GM12878 (cell line): ENCODE data around the gene CD2BP2. TPM values are rescaled to one million over a fixed set of nuclear protein-coding genes. Genes with fewer than 3 reads are reported as not detected.

Experiments
- ATF2 ChIP-seq: IDR thresholded peaks from 2 replicates; pipeline ENCODE4 v1.6.1; 2012; ENCODE audit warnings: low read length, inconsistent platforms
- ATF7 ChIP-seq: fragments of 450-650 bp; IDR thresholded peaks from 2 replicates; pipeline ENCODE4 v1.6.1; 2016; ENCODE audit warnings: low read depth, mild to moderate bottlenecking
- BCL11A ChIP-seq: IDR thresholded peaks from 2 replicates; pipeline ENCODE4 v1.6.1; 2011; ENCODE audit warnings: low read depth, low read length
- BHLHE40 ChIP-seq, 2 experiments: fragments of 450-650 bp in 1 of 2; IDR thresholded peaks; 2 replicates each; pipeline ENCODE4 v1.6.1; 2011 to 2017; ENCODE audit warnings: low read depth in 2 of 2, borderline replicate concordance in 1 of 2, improper control_type of control experiment in 1 of 2, low read length in 1 of 2, mild to moderate bottlenecking in 1 of 2
- BRCA1 ChIP-seq: IDR thresholded peaks from 2 replicates; pipeline ENCODE4 v1.6.1; 2011; ENCODE audit warnings: low read depth, low read length, improper control_type of control experiment
- CEBPB ChIP-seq, 2 experiments: fragments of 150-350 bp in 1 of 2; IDR thresholded peaks; 2 replicates each; pipeline ENCODE4 v1.6.1; 2012 to 2014; ENCODE audit warnings: low read depth in 2 of 2, low read length in 2 of 2, borderline replicate concordance in 1 of 2, inconsistent platforms in 1 of 2
- CREM ChIP-seq: IDR thresholded peaks from 2 replicates; pipeline ENCODE4 v1.6.1; 2014; ENCODE audit warnings: antibody characterized with exemption, low read depth
- EZH2 ChIP-seq: IDR thresholded peaks from 2 replicates; pipeline ENCODE4 v1.6.1; 2012; ENCODE audit warnings: low read depth, mild to moderate bottlenecking, control low read depth, inconsistent platforms, low read length, borderline replicate concordance; ENCODE audit not compliant: control insufficient read depth
- JUND ChIP-seq: IDR thresholded peaks from 2 replicates; pipeline ENCODE4 v1.6.1; 2012; ENCODE audit warnings: low read depth, mild to moderate bottlenecking, low read length, improper control_type of control experiment, moderate library complexity
- MTA3 ChIP-seq: IDR thresholded peaks from 2 replicates; pipeline ENCODE4 v1.6.1; 2012; ENCODE audit warnings: low read length, inconsistent platforms, borderline replicate concordance
- NR2C1 ChIP-seq: fragments of 450-650 bp; IDR thresholded peaks from 2 replicates; pipeline ENCODE4 v1.6.1; 2017; ENCODE audit warnings: antibody characterized with exemption, mild to moderate bottlenecking, moderate library complexity
- NR2C2 ChIP-seq: IDR thresholded peaks from 2 replicates; pipeline ENCODE4 v1.6.1; 2011; ENCODE audit warnings: borderline replicate concordance, low read depth; ENCODE audit not compliant: control insufficient read depth, insufficient read length
- POLR2A ChIP-seq: IDR thresholded peaks from 2 replicates; pipeline ENCODE4 v1.6.1; 2011; ENCODE audit warnings: low read depth, mild to moderate bottlenecking, low read length
- POLR2AphosphoS2 ChIP-seq: IDR thresholded peaks from 2 replicates; pipeline ENCODE4 v1.6.1; 2011; ENCODE audit warnings: low read depth, mild to moderate bottlenecking, low read length, improper control_type of control experiment, moderate library complexity
- RB1 ChIP-seq: fragments of 450-650 bp; formaldehyde crosslinking; IDR thresholded peaks from 2 replicates; pipeline ENCODE4 v1.6.1; 2017; ENCODE audit warnings: mild to moderate bottlenecking, borderline replicate concordance
- SMC3 ChIP-seq: IDR thresholded peaks from 2 replicates; pipeline ENCODE4 v1.6.1; 2011; ENCODE audit warnings: low read length, improper control_type of control experiment, borderline replicate concordance
- STAT3 ChIP-seq: IDR thresholded peaks from 2 replicates; pipeline ENCODE4 v1.6.1; 2011; ENCODE audit warnings: low read depth, low read length, improper control_type of control experiment
- SUPT20H ChIP-seq: IDR thresholded peaks from 2 replicates; pipeline ENCODE4 v1.6.1; 2011; ENCODE audit warnings: low read depth, mild to moderate bottlenecking, low read length, moderate library complexity, borderline replicate concordance; ENCODE audit not compliant: control insufficient read depth
- WRNIP1 ChIP-seq: IDR thresholded peaks from 2 replicates; pipeline ENCODE4 v1.6.1; 2011; ENCODE audit warnings: low read depth, low read length, improper control_type of control experiment, borderline replicate concordance
- YBX1 ChIP-seq: fragments of 450-650 bp; IDR thresholded peaks from 2 replicates; pipeline ENCODE4 v1.6.1; 2016; ENCODE audit warnings: antibody characterized with exemption
- ZBED1 ChIP-seq: IDR thresholded peaks from 2 replicates; pipeline ENCODE4 v1.6.1; 2016; ENCODE audit warnings: borderline replicate concordance
- ZNF592 ChIP-seq: fragments of 450-650 bp; IDR thresholded peaks from 2 replicates; pipeline ENCODE4 v1.6.1; 2017; ENCODE audit warnings: mild to moderate bottlenecking, moderate library complexity
- ZSCAN29 ChIP-seq: fragments of 450-650 bp; IDR thresholded peaks from 2 replicates; pipeline ENCODE4 v1.6.1; 2017; ENCODE audit warnings: mild to moderate bottlenecking, moderate library complexity
- polyA plus RNA-seq, 11 experiments: library from polyadenylated mRNA; depleted of rRNA in 4 of 11; unstranded in 6 of 11; stranded (reverse) in 5 of 11; fragments of >200 nt; fragmentation: Nextera tagmentation in 4 of 11; fragmentation: Illumina TruSeq in 1 of 11; extraction: Ambion mirVana in 4 of 11; extraction: Trizol in 1 of 11; gene quantifications; 1 replicate in 1 of 11; 2 replicates in 10 of 11; pipeline versions ENCODE4 v1.2.1 to v1.2.3, GENCODE V29; 2011 to 2016; ENCODE audit warnings: inconsistent platforms in 2 of 11, missing spikeins in 2 of 11, low read depth in 1 of 11
- total RNA-seq, 4 experiments: library from RNA; depleted of rRNA in 3 of 4; stranded (reverse); fragments of >200 nt in 3 of 4; fragmentation: Illumina TruSeq in 1 of 4; extraction: Trizol in 1 of 4; gene quantifications; 2 replicates each; pipeline versions ENCODE4 v1.2.1 to v1.2.3, GENCODE V29; 2013 to 2021
- TF ChIP-seq, protein P1 (sequence below), 3 experiments: IDR thresholded peaks in 2 of 3; conservative IDR thresholded peaks in 1 of 3; 2 replicates each; pipeline ENCODE4 v1.5.1; 2011; ENCODE audit warnings: low read depth in 3 of 3, low read length in 3 of 3, mild to moderate bottlenecking in 3 of 3, control low read depth in 2 of 3, moderate library complexity in 2 of 3, inconsistent platforms in 1 of 3, mixed read lengths in 1 of 3; ENCODE audit not compliant: control insufficient read depth in 2 of 3, insufficient read depth in 1 of 3; ENCODE audit errors: extremely low read depth in 1 of 3

The CD2BP2 gene
- total and polyA plus RNA-seq, 10 of the 15 experiments (the other 5 are each of a cell fraction or from before 2014, with no cell fraction given) = 3.3 to 47.9 (median 31.8) TPM

DNA sequence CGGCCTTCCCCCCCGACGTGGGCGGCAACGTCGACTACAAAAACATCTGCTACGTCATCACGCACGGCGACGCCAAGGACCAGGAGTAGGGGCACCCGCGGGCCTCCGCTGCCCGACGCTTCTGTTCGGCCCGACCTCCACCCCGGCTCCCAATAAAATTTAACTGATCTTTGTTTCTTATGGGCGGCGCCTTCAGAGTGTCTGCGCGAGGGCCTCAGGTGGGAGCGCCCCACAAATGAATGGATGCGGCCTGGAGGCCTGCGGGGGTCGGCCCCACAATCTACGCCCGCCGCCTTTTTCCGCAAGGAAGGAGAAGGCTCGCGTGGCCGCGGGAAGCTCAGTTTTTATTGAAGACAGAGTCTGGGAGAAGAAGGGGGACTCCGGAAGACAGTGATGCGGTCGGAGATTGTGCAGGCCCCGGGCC is 22.7 kb upstream of the CD2BP2 start (continued):
- TF ChIP-seq, protein P1, sequence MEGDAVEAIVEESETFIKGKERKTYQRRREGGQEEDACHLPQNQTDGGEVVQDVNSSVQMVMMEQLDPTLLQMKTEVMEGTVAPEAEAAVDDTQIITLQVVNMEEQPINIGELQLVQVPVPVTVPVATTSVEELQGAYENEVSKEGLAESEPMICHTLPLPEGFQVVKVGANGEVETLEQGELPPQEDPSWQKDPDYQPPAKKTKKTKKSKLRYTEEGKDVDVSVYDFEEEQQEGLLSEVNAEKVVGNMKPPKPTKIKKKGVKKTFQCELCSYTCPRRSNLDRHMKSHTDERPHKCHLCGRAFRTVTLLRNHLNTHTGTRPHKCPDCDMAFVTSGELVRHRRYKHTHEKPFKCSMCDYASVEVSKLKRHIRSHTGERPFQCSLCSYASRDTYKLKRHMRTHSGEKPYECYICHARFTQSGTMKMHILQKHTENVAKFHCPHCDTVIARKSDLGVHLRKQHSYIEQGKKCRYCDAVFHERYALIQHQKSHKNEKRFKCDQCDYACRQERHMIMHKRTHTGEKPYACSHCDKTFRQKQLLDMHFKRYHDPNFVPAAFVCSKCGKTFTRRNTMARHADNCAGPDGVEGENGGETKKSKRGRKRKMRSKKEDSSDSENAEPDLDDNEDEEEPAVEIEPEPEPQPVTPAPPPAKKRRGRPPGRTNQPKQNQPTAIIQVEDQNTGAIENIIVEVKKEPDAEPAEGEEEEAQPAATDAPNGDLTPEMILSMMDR (IDR thresholded peaks at IDR 0.05 in 2 of 3, conservative IDR thresholded peaks at IDR 0.05 in 1 of 3; ENCODE audit: control insufficient read depth in 2 of 3, extremely low read depth in 1 of 3, insufficient read depth in 1 of 3, low read depth in 3 of 3, low read length in 3 of 3) = no peak
- no peak for TF ChIP-seq NR2C1
- TF ChIP-seq BHLHE40 (IDR thresholded peaks at IDR 0.05; ENCODE audit: borderline replicate concordance in 1 of 2, low read depth in 2 of 2, low read length in 1 of 2) = 0 out of 4 replicates have a peak, but pooled peaks of 1 of the 2 experiments have one; percentile 5
- TF ChIP-seq MTA3 = no peak
- peak; percentile 53; the same call in 1 of the 2 replicates for TF ChIP-seq RB1
- TF ChIP-seq YBX1 = no peak
- peak; percentile 82 for TF ChIP-seq ATF7
- no peak for TF ChIP-seq SUPT20H
- TF ChIP-seq CREM = peak; percentile 93
- TF ChIP-seq POLR2A = peak; percentile 52
- TF ChIP-seq ZNF592 = no peak
- no peak for TF ChIP-seq BCL11A
- TF ChIP-seq WRNIP1 = no peak
- TF ChIP-seq JUND = no peak
- no peak for TF ChIP-seq ZBED1
- TF ChIP-seq NR2C2 = no peak
- no peak for TF ChIP-seq STAT3
- TF ChIP-seq SMC3 = no peak
- TF ChIP-seq CEBPB (IDR thresholded peaks at IDR 0.05; ENCODE audit: borderline replicate concordance in 1 of 2, low read depth in 2 of 2, low read length in 2 of 2) = no peak
- no peak for TF ChIP-seq EZH2
- no peak for TF ChIP-seq BRCA1
- TF ChIP-seq ZSCAN29 = no peak
- TF ChIP-seq POLR2AphosphoS2 = peak; percentile 73; the same call in 1 of the 2 replicates
- no peak for TF ChIP-seq ATF2
